WTC11 (cell line): ENCODE data around the gene CAV3.

ENCODE experiments used
- SP1 ChIP-seq: sonication (generic); formaldehyde crosslinking; conservative IDR thresholded peaks from 2 replicates; pipeline ENCODE4 v1.8.1; 2022; ENCODE audit warnings: missing genetic modification reagents
- ZBTB21 ChIP-seq: sonication (generic); formaldehyde crosslinking; IDR thresholded peaks from 2 replicates; pipeline ENCODE4 v1.8.1; 2023; ENCODE audit warnings: mild to moderate bottlenecking, missing genetic modification reagents, borderline replicate concordance

DNA sequence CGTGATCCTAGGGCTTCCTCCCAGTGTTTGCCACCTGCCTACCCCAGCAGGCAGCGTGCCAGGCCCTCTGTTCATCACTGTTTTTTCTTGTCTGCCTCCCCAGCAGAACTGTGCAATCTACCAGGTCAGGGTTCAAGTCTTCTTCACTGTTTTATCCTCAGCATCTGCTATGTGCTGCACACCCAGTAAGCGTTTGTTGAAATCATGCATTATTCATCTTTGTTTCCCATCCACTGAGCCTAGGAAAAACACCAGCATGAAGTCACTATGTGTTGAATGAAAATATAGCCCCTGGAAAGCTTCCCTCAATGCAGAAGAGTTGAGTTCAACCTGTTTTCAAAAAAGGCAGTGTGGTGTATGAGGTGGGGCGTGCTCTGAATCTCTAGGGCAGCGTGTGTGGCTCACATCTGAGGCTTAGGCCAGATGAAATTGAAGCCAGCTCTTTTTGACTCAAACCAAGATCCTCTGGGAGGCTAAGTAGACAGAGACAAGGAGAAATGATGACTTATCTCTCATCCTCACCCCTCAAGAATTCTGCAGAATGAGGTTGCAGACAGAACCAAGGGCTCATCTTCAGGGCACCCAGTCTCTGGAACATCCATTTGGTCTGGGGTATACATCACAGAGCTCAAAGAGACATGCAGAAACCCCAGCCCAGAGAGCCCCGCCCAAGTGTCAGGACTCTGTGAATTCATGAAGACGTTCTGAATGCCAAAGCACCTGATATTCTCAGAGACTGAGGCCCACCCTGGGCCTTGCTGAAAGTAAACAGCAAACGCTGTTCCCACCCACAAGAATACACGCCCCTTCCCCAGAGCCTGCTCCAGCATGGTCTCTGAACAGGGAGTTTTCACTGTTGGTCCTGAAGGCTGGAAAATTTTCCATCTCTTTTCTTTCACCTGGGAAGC, 5.7 kb upstream of the CAV3 start:
- TF ChIP-seq SP1 (CRISPR knock-in tag) (no peak), ZBTB21 (CRISPR knock-in tag) (no peak)
